Right lobe of liver (tissue), 6 donors: ENCODE data around the gene TMEM255B. TPM values are rescaled to one million over a fixed set of nuclear protein-coding genes. Genes with fewer than 3 reads are reported as not detected.

Experiments
- ATAC-seq, 4 donors: fragments of 200-7000 bp; cut with Tn5 transposase; one replicate each; pipeline ENCODE4 v1.9.1; 2020; ENCODE audit warnings: mild to moderate bottlenecking in 4 of 4, moderate library complexity in 4 of 4
- DNase-seq, 3 donors: peaks; one replicate each; pipeline ENCODE4 v3.0.0-alpha.2; 2020
- H3K27ac ChIP-seq, 3 donors: fragments of 200-600 bp; one replicate each; pipeline ENCODE4 v1.8.0; 2022
- H3K27me3 ChIP-seq, 2 donors: fragments of 200-600 bp; one replicate each; pipeline ENCODE4 v1.8.0; 2022
- H3K36me3 ChIP-seq, 4 donors: fragments of 200-600 bp; sonication (generic) in 1 of 4; one replicate each; pipeline versions ENCODE4 v1.5.1 to v1.8.0; 2017 to 2022; ENCODE audit warnings: control low read depth in 1 of 4
- H3K4me1 ChIP-seq, 4 donors: fragments of 200-600 bp; sonication (generic) in 1 of 4; one replicate each; pipeline versions ENCODE4 v1.5.1 to v1.8.0; 2017 to 2022; ENCODE audit warnings: control low read depth in 1 of 4
- H3K4me3 ChIP-seq, 3 donors: fragments of 200-600 bp; one replicate each; pipeline ENCODE4 v1.8.0; 2022
- H3K9me3 ChIP-seq, 4 donors: fragments of 200-600 bp; sonication (generic) in 1 of 4; one replicate each; pipeline versions ENCODE4 v1.5.1 to v1.8.0; 2017 to 2022; ENCODE audit warnings: control low read depth in 1 of 4
- CTCF ChIP-seq, 4 donors: fragments of 200-600 bp in 3 of 4; fragments of 450-650 bp in 1 of 4; IDR thresholded peaks; one replicate each; pipeline versions ENCODE4 v1.5.1 to v1.8.0; 2016 to 2022; ENCODE audit warnings: antibody characterized with exemption in 4 of 4, mild to moderate bottlenecking in 2 of 4
- POLR2A ChIP-seq: fragments of 450-650 bp; IDR thresholded peaks from one replicate; pipeline ENCODE4 v1.6.1; 2017; ENCODE audit warnings: antibody characterized with exemption, mild to moderate bottlenecking
- WGBS: methylation state at CpG from one replicate; pipeline ENCODE4 v1.1.6; 2018; ENCODE audit warnings: low coverage, low lambda C conversion rate; ENCODE audit not compliant: insufficient coverage; ENCODE audit errors: missing lambda C conversion rate; 5-methylcytosine and 5-hydroxymethylcytosine counted together
- intact Hi-C, 2 donors: fragments of 100-400 bp; cut with DNase I; formaldehyde crosslinking; loops; one replicate each; pipeline versions ENCODE4 v1.11.2 to v1.14.1; 2022
- total RNA-seq, 6 experiments: library from RNA; depleted of rRNA in 2 of 6; stranded (reverse); fragments of >200 nt in 2 of 6; fragmentation: NEBNext Ultra II Directional in 3 of 6; extraction: Animal tissue kit (Norgen Biotek cat#: 25700) in 3 of 6; gene quantifications; one replicate each; pipeline versions ENCODE4 v1.1.0 to v1.2.4, GENCODE V29; 2016 to 2023
- donor health status: DM: no; HTN: yes; CAD: no.
- donor health status: DM: no; HTN: no; CAD: no.
- donor health status: DM: no; HTN: no; CAD: no.
- donor health status: DM: no; HTN: yes; CAD: no.
- donor health status: DM: no; HTN: yes; CAD: no.

Gene TMEM255B
- total RNA-seq, 6 experiments from 2014 or later, result 2.5 to 10.4 (median 6.2) TPM

GRCh38 chr13:113770937-113771336 lies 11.9 kb downstream of the TMEM255B start:
- intact Hi-C loops, result no loop called here
- Histone ChIP-seq H3K36me3 (no peaks in the 10 kb centered on the region), H3K27me3 (no peaks in the 10 kb centered on the region), H3K4me1 (no peaks in the 10 kb centered on the region), H3K4me3 (no peak overlapping the region), H3K27ac (no peak overlapping the region), H3K9me3 (no peaks in the 10 kb centered on the region)
- 79% methylated on average over 4 of the region's 5 CpGs for WGBS
- no peak for DNase-seq
- ATAC-seq, result no peak
- no peak for TF ChIP-seq CTCF (IDR thresholded peaks at IDR 0.05)
- TF ChIP-seq POLR2A, result no peak

- Histone ChIP-seq H3K4me3 (no peak overlapping the region), H3K36me3 (no peaks in the 10 kb centered on the region), H3K27ac (no peak overlapping the region), H3K9me3 (no peaks in the 10 kb centered on the region), H3K27me3 (no peaks in the 10 kb centered on the region), H3K4me1 (no peaks in the 10 kb centered on the region)
- ATAC-seq, result peak in 1 of 4 donors; percentile 27
- intact Hi-C loops, result no loop called here
- DNase-seq, result no peak
- 38% methylated on average over 4 of the region's 4 CpGs for WGBS
- TF ChIP-seq CTCF (IDR thresholded peaks at IDR 0.05), result no peak
- TF ChIP-seq POLR2A, result no peak
Observed at GRCh38 chr13:113771709-113772331, 12.8 kb downstream of the TMEM255B start.

- no peak overlapping the region for H3K27ac ChIP-seq
- no peak for TF ChIP-seq POLR2A
- TF ChIP-seq CTCF (IDR thresholded peaks at IDR 0.05), result no peak
- no peaks in the 10 kb centered on the region for H3K4me1 ChIP-seq
- no peaks in the 10 kb centered on the region for H3K36me3 ChIP-seq
- WGBS, result 81% methylated on average over 7 of the region's 9 CpGs
- ATAC-seq (peak in 1 of 4 donors; percentile 42), DNase-seq (peak in 1 of 3 donors; percentile 11)
- no peak overlapping the region for H3K4me3 ChIP-seq
- intact Hi-C loops, result no loop called here
- no peaks in the 10 kb centered on the region for H3K27me3 ChIP-seq
- no peaks in the 10 kb centered on the region for H3K9me3 ChIP-seq
Observed at GRCh38 chr13:113774177-113775107, 15.4 kb downstream of the TMEM255B start.

GRCh38 chr13:113775451-113776145 lies 16.6 kb downstream of the TMEM255B start:
- Histone ChIP-seq H3K4me1 (no peaks in the 10 kb centered on the region), H3K27ac (no peak overlapping the region), H3K36me3 (no peaks in the 10 kb centered on the region), H3K4me3 (no peak overlapping the region), H3K27me3 (no peaks in the 10 kb centered on the region), H3K9me3 (no peaks in the 10 kb centered on the region)
- WGBS, result 60% methylated on average over 1 of the region's 28 CpGs
- intact Hi-C loops, result no loop called here
- DNase-seq, result peak in 1 of 3 donors; percentile 42
- no peak for TF ChIP-seq CTCF (IDR thresholded peaks at IDR 0.05)
- ATAC-seq, result peak in 1 of 4 donors; percentile 15
